ENCODE results near the gene ZNF90.
A peak's percentile ranks its signal among the peaks of the same experiment; 100 is the strongest.

The ZNF90 gene

DNA sequence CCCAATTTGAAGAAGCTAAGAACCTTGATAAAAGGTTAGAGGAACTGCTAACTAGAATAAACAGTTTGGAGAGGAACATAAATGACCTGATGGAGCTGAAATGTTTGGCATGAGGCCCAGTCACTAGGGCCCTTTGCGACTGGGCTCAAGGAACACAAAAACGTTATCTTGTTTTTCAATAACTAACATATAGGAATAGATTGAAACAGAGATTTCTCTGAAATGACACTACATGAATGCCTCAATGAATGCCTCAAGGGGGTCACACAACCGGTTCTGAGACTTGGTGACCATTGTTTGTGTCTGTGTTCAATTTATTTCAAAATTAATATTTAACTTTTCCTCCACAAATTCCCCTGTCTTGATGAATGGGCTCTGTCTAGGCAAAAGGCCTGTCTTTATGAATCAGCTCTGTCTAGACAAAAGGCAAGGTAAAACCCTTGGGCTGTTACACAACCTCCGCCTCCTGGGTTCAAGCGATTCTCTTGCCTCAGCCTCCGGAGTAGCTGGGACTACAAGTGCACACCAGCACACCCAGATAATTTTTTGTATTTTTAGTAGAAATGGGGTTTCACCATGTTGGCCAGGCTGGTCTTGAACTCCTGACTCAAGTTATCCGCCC is 88.3 kb downstream of the ZNF90 start:
- Histone ChIP-seq H3K4me3 (peak overlapping the region in 2 of 10 experiments; percentile 4 to 40; a peak in 4 of 20 replicates), H3K27ac (peak overlapping the region in 5 of 11 experiments; percentile 31 to 91 (median 58); a peak in 7 of 22 replicates), H3K9ac (no peak overlapping the region), H3K4me1 (peaks cover 19 to 26% (median 24%) of the 10 kb centered on the region in 10 experiments), H3K36me3 (peaks cover 23 to 65% (median 50%) of the 10 kb centered on the region in 11 experiments), H4K20me1 (no peaks in the 10 kb centered on the region), H3K27me3 (no peaks in the 10 kb centered on the region), H3K9me3 (replicated peaks in 1 of 11) (peaks cover 94 to 100% (median 97%) of the 10 kb centered on the region in 11 experiments), H3K4me2 (no peak overlapping the region)
- no peak for TF ChIP-seq Cebpa-rat (IDR thresholded peaks at IDR 0.05)

DNA sequence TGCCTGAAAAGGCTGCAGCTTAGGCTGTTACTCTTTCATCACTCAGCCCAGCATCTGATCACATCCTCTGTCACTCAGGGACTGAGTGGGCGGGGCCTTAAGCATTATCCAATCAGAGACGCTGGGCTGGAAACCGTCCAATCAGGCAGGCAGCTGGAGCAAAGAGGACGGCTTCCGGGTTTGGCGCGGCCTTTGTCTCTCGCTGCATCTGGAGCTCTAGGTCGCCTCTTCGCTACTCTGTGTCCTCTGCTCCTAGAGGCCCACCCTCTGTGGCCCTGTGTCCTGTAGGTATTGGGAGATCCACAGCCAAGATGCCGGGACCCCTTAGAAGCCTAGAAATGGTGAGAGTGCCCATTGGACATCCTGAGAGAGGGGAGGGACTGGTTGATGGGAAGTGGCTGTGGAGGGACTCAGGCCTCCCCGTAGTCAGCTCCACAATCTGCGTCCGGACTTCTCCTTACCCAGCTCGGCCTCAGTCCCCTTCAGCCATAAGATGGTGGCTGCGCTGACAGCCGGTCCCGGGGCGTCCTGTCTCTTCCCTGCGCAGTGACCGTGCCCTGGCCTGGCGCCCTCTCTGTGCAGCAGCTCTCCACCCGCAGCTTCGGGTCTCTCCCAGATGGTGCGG is 89.3 kb downstream of the ZNF90 start, which contains the start of gene ZNF486:
ZNF486 (plus strand) TSS at position 195 of the 625 bp plus-strand sequence; CDS start at position 312, 117 bp downstream.
- peaks cover 98 to 100% (median 99%) of the 10 kb centered on the region in 11 experiments for H3K9me3 ChIP-seq (replicated peaks in 1 of 11)
- H3K36me3 ChIP-seq, result peaks cover 33 to 73% (median 61%) of the 10 kb centered on the region in 11 experiments
- peak in 2 of 11 experiments; percentile 10 to 50; a peak in 1 of 22 replicates for TF ChIP-seq Cebpa-rat (IDR thresholded peaks at IDR 0.05)
- no peaks in the 10 kb centered on the region for H3K27me3 ChIP-seq
- H4K20me1 ChIP-seq, result no peaks in the 10 kb centered on the region
- peak within 1 kb of the TSS; percentile 77 to 90 (median 83) for H3K9ac ChIP-seq
- H3K4me3 ChIP-seq, result peak within 1 kb of the TSS; percentile 60 to 82 (median 72)
- peak within 1 kb of the TSS; percentile 61 to 94 (median 88) for H3K27ac ChIP-seq
- H3K4me1 ChIP-seq, result peaks cover 13 to 15% (median 14%) of the 10 kb centered on the region in 10 experiments
- H3K4me2 ChIP-seq, result peak within 1 kb of the TSS; percentile 41 to 76 (median 60)

DNA sequence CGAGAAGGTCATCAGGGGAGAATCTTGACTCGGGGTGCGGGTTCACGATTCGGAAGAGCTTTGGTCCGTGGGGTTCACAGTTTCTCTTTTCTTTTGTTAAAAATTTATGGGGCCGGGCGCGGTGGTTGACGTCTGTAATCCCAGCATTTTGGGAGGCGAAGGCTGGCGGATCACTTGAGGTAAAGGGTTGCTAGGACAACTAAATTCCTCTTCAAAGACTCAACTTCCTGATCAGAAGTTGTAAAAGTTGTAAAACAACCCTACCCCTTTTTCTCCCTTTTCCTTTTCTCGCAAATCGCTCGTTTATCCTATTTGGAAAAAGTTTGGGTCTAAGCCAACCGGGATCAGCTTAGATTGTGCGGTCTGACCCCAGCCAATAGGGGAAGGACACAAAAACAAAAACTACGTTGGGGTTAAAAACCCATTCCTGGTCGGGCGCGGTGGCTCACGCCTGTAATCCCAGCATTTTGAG is 89.9 kb downstream of the ZNF90 start:
- peaks cover 39 to 79% (median 66%) of the 10 kb centered on the region in 11 experiments for H3K36me3 ChIP-seq
- no peaks in the 10 kb centered on the region for H4K20me1 ChIP-seq
- H3K4me1 ChIP-seq, result peaks cover 7 to 10% (median 8%) of the 10 kb centered on the region in 10 experiments
- H3K4me2 ChIP-seq, result peak overlapping the region; percentile 41 to 76 (median 60)
- H3K27ac ChIP-seq, result peak overlapping the region; percentile 61 to 94 (median 88)
- peaks cover 98 to 100% (median 99%) of the 10 kb centered on the region in 11 experiments for H3K9me3 ChIP-seq (replicated peaks in 1 of 11)
- H3K27me3 ChIP-seq, result no peaks in the 10 kb centered on the region
- TF ChIP-seq Cebpa-rat (IDR thresholded peaks at IDR 0.05), result no peak
- H3K4me3 ChIP-seq, result peak overlapping the region; percentile 60 to 82 (median 72)
- H3K9ac ChIP-seq, result peak overlapping the region; percentile 77 to 90 (median 83)
